Right lung (tissue), 5 donors: ENCODE measurements around the gene CDCP1. TPM values are rescaled to one million over a fixed set of nuclear protein-coding genes. Genes with fewer than 3 reads are reported as not detected.
"Not testable (repeated sequence)": the region's sequence is repeated elsewhere in the genome, so short reads cannot be mapped to it uniquely, and the experiment has no call there.

ENCODE experiments used
- DNase-seq, 2 donors: peaks; one replicate each; pipeline ENCODE4 v3.0.0-alpha.2; 2013
- polyA plus RNA-seq, 5 donors: library from polyadenylated mRNA; unstranded; fragments of 120-200 nt; gene quantifications; one replicate each; pipeline versions ENCODE4 v1.2.1 to v1.2.3, GENCODE V29; 2013; ENCODE audit warnings: inconsistent platforms in 1 of 5, low replicate concordance in 1 of 5; ENCODE audit not compliant: insufficient read length in 5 of 5, insufficient read depth in 1 of 5

The CDCP1 gene
- polyA plus RNA-seq, 5 donors, result 0.30 to 0.57 (median 0.42) TPM

DNA sequence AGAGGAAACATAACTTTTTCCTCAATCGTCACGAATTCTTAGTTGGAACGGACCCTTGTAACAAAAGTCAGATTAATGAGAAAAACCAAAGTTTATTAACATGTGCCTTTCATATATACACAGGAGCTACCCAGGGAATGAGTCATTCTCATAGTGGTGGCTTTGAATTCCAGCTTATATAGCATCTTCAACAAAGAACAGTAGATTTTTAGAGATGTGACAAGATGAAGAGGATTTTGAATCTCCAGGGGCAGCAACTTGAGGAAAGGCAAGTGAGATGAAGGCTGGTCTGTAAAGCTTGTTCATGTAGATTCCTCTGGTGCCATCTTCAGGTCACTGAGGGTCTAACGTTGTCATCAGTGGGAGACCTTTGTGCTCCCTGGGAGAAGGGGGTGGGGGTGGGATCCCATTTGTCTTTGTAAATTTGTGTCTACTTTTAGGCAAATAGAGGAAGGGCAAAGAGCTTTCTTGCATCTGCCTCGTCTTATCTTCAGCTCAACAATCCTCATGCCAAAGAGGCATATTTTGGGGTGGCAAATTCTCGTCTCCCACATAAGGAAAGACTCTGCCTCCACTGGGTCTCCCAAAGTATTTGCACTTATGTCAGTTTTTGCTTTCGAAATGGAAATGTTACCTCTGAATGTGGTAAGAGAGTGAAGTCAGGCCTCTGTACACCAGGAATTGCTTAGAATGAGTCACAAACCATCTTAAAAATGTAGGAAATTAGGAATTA lies 90.6 kb downstream of the CDCP1 start:
- DNase-seq, result no peak

DNA sequence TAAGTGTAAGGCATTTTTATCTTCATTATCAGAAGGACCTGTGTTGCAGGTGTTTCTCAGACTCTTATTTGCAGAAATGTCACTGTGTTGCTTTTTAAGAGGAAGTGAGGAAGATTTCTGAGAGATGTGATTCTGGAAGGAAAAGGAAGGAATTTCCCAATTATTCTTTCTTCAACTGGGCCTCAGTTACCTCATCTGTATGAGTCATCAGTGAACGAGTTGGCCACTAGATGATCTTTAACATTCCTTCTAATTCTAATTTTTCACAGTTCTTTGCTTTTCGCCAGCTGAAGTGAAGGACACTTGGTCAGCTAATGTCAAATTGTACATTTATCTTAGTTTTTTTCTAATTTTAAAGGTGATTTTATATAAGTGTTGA lies 91.2 kb downstream of the CDCP1 start:
- DNase-seq, result no peak

- DNase-seq, result no peak
Observed at GRCh38 chr3:45054196-45054857, 91.9 kb downstream of the CDCP1 start.

GRCh38 chr3:45053805-45054195 lies 92.4 kb downstream of the CDCP1 start:
- not testable (repeated sequence) for DNase-seq

- DNase-seq, result no peak
Observed at GRCh38 chr3:45051685-45052084, 94.5 kb downstream of the CDCP1 start.

GRCh38 chr3:45049807-45050206 lies 96.4 kb downstream of the CDCP1 start:
- no peak for DNase-seq

- no peak for DNase-seq
Observed at GRCh38 chr3:45048244-45048643, 97.9 kb downstream of the CDCP1 start.

DNA sequence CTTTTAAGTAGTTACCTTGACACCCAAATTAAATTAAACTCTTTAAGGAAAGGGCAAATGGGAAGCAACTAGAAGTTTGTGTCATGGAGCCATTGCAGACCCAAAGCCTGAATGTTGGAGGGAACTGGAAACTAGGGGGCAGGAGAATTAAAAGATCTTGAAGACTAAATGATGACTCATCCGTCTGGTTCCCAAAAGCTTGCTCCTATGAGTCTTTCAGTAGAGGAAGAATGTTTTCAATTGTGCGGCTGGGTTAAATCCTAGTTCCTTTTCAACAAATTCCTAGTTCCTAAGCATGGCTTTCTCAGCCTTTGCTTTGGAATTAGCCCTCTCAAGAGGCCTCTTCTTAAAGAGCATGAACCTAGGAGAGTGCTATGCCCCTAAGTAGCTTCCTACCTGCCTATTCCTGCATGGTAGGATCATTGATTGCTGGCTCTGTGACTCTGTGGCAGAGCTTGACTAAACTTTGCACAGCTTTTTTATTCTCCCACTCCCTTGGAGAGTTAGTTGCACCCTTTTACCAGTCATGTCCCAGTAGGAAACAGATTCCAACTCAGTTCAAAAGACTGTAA lies 102.4 kb downstream of the CDCP1 start:
- DNase-seq, result no peak

GRCh38 chr3:45042162-45042561 lies 104.0 kb downstream of the CDCP1 start:
- no peak for DNase-seq

GRCh38 chr3:45041666-45042065 lies 104.5 kb downstream of the CDCP1 start:
- DNase-seq, result no peak

DNA sequence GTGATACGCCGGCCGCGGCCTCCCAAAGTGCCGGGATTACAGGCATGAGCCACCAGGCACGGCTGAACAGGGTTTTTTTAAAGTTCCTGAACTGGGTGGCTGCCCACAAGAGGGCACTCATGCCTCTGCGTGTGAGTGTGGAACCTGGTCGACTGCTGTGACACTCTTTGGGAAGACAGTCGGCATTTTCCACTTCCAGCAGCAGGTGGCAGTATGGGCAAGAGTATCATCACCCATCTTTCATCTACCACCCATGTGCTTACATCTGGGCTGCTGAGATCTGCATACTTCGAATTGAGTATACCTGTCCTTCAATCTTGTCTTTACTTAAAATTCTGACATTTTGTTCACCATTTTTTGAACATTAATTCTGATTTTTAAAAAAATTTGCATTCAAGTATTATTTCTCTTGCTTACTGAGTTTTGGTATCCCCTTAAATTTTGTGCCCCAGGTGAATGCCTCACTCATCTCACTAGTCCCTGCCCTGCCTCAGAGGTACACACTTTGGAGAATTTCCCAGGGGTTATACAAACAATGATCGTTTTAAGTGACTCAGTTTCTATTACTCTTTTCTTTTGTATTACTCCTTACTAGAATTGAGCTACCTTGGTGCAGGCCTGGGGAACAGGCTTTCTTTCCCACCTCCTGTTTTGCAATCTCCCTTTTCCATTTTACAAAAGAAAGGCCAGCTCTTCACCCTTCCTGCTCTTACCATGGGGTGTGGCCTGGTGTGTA lies 108.3 kb downstream of the CDCP1 start:
- peak; percentile 77 to 87 for DNase-seq

DNA sequence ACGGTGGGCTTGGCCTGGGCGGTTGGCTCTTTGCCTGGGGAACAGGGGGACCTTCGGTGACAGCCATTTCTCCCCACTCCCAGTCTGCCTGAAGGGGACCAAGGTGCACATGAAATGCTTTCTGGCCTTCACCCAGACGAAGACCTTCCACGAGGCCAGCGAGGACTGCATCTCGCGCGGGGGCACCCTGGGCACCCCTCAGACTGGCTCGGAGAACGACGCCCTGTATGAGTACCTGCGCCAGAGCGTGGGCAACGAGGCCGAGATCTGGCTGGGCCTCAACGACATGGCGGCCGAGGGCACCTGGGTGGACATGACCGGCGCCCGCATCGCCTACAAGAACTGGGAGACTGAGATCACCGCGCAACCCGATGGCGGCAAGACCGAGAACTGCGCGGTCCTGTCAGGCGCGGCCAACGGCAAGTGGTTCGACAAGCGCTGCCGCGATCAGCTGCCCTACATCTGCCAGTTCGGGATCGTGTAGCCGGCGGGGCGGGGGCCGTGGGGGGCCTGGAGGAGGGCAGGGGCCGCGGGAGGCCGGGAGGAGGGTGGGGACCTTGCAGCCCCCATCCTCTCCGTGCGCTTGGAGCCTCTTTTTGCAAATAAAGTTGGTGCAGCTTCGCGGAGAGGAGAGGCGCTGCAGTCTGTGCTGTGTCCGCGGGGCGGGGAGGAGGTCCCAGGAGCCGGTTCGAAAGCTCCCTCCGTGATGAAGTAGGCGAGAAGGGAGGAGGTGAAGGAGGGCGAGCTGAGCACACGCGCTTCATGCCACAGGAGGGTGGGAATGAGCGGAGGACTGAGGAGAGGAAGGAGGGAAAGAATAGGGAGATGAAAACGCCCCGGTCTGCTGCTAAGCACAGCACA lies 110.5 kb downstream of the CDCP1 start:
- no peak for DNase-seq

DNA sequence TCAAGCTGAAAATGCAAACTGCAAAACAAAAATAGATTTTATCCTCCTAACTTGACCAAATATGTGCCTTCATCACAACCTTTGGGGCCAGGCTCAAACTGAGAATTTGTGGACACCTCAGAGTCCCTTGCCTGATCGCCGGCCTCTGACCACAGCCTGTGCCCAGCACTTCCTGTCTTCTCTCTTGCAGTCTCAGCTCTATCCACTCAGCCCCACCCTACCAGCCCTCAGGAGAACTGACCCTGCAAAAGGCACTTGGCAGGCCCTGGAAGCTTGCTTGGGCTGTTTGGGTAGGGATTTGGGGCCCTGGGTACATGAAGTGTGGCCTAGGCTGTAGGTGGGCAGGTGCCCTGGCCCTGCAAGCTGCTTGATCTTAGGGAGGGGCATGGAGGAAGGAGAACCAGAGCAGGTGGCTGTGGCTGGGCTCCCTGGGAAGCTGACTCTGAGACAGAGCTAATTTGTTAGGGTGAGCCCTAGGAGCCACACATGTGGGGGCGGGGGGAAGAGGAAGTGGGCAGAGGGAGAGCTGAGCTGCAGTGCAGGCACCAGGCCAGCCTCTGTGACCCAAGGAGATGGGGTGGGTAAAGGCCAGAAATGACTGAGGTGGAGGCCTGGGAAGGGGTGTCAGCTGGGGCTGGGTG lies 111.4 kb downstream of the CDCP1 start:
- DNase-seq, result no peak

GRCh38 chr3:45033791-45034190 lies 112.4 kb downstream of the CDCP1 start:
- no peak for DNase-seq

Other genes starting within 250 kb of the CDCP1 start
- gene ZDHHC3, start 170.2 kb downstream of the CDCP1 start, polyA plus RNA-seq, result 100 to 1,000 TPM; 108 to 136 (median 117) TPM
- 10 to 100 TPM; 55.4 to 77.9 (median 63.1) TPM for gene EXOSC7, start 170.1 kb downstream of the CDCP1 start, polyA plus RNA-seq
- gene CLEC3B, start 120.1 kb downstream of the CDCP1 start, polyA plus RNA-seq, result 100 to 1,000 TPM; 101 to 194 (median 110) TPM
- 1 to 10 TPM; 1.7 to 3.4 (median 2.0) TPM for gene TMEM158, start 79.9 kb upstream of the CDCP1 start, polyA plus RNA-seq
- gene LARS2, start 242.2 kb upstream of the CDCP1 start, polyA plus RNA-seq, result 10 to 100 TPM; 18.6 to 22.1 (median 20.8) TPM